Left ventricle myocardium superior (tissue), 1 donor: Measurements from ENCODE around the gene CFAP20DC. TPM values are rescaled to one million over a fixed set of nuclear protein-coding genes. Genes with fewer than 3 reads are reported as not detected.

Source experiments
- ATAC-seq: fragments of 200-7000 bp; cut with Tn5 transposase; one replicate; pipeline ENCODE4 v1.9.1; 2020; ENCODE audit warnings: mild to moderate bottlenecking, moderate library complexity
- DNase-seq: peaks from one replicate; pipeline ENCODE4 v3.0.0-alpha.2; 2020
- intact Hi-C: fragments of 100-400 bp; cut with micrococcal nuclease; formaldehyde crosslinking; loops from one replicate; pipeline ENCODE4 v1.11.0; 2022
- total RNA-seq: library from RNA; stranded (reverse); fragmentation: NEBNext Ultra II Directional; extraction: Animal tissue kit (Norgen Biotek cat#: 25700); gene quantifications from one replicate; pipeline ENCODE4 v1.2.1, GENCODE V29; 2021
- donor health status: DM: no; HTN: yes; CAD: no; lungs with severe emphysema.

CFAP20DC gene
- total RNA-seq, 1 donor from 2014 or later = 0.22 TPM

- no peak for DNase-seq
- no peak for ATAC-seq
- intact Hi-C loops = no loop called here
Observed at GRCh38 chr3:58779934-58780333, 269.9 kb downstream of the CFAP20DC start.

GRCh38 chr3:58776231-58776630, 273.6 kb downstream of the CFAP20DC start:
- ATAC-seq (no peak), DNase-seq (no peak)
- intact Hi-C loops = no loop called here

- intact Hi-C loops = no loop called here
- ATAC-seq (no peak), DNase-seq (no peak)
Observed at GRCh38 chr3:58772462-58772861, 277.4 kb downstream of the CFAP20DC start.

GRCh38 chr3:58769065-58769464, 280.8 kb downstream of the CFAP20DC start:
- DNase-seq = no peak
- ATAC-seq = no peak
- intact Hi-C loops = no loop called here

- DNase-seq (no peak), ATAC-seq (no peak)
- intact Hi-C loops = no loop called here
Observed at GRCh38 chr3:58766587-58767282, 283.1 kb downstream of the CFAP20DC start.

- intact Hi-C loops = no loop called here
- ATAC-seq (no peak), DNase-seq (no peak)
Observed at GRCh38 chr3:58755150-58755549, 294.7 kb downstream of the CFAP20DC start.

- intact Hi-C loops = no loop called here
- no peak for DNase-seq
- no peak for ATAC-seq
Observed at GRCh38 chr3:58754074-58754473, 295.8 kb downstream of the CFAP20DC start.

- ATAC-seq (no peak), DNase-seq (no peak)
- intact Hi-C loops = no loop called here
Observed at GRCh38 chr3:58751882-58752567, 297.8 kb downstream of the CFAP20DC start.

GRCh38 chr3:58751235-58751634, 298.6 kb downstream of the CFAP20DC start:
- no peak for DNase-seq
- ATAC-seq = no peak

GRCh38 chr3:58749948-58750347, 299.9 kb downstream of the CFAP20DC start:
- intact Hi-C loops = no loop called here
- ATAC-seq = no peak
- DNase-seq = no peak

More at GRCh38 chr3:58751235-58751634, 298.6 kb downstream of the CFAP20DC start:
- intact Hi-C loops = no loop called here

GRCh38 chr3:58748024-58748423, 301.8 kb downstream of the CFAP20DC start:
- ATAC-seq = no peak
- intact Hi-C loops = no loop called here
- no peak for DNase-seq

GRCh38 chr3:58746758-58747157, 303.1 kb downstream of the CFAP20DC start:
- DNase-seq = no peak

GRCh38 chr3:58743296-58743695, 306.5 kb downstream of the CFAP20DC start:
- no peak for DNase-seq
- no peak for ATAC-seq
- intact Hi-C loops = no loop called here

More at GRCh38 chr3:58746758-58747157, 303.1 kb downstream of the CFAP20DC start:
- intact Hi-C loops = no loop called here
- no peak for ATAC-seq

GRCh38 chr3:58742239-58742638, 307.6 kb downstream of the CFAP20DC start:
- intact Hi-C loops = no loop called here
- ATAC-seq = no peak

GRCh38 chr3:58737644-58738043, 312.2 kb downstream of the CFAP20DC start:
- intact Hi-C loops = no loop called here
- ATAC-seq = no peak
- no peak for DNase-seq

More at GRCh38 chr3:58742239-58742638, 307.6 kb downstream of the CFAP20DC start:
- DNase-seq = no peak

GRCh38 chr3:58731673-58732072, 318.2 kb downstream of the CFAP20DC start:
- no peak for ATAC-seq
- no peak for DNase-seq
- intact Hi-C loops = no loop called here

GRCh38 chr3:58728723-58729122, 321.1 kb downstream of the CFAP20DC start:
- DNase-seq (no peak), ATAC-seq (no peak)
- intact Hi-C loops = no loop called here

GRCh38 chr3:58725326-58725853, 324.4 kb downstream of the CFAP20DC start:
- ATAC-seq (no peak), DNase-seq (no peak)
- intact Hi-C loops = no loop called here

- DNase-seq = no peak
- ATAC-seq = no peak
- intact Hi-C loops = no loop called here
Observed at GRCh38 chr3:58724336-58724735, 325.5 kb downstream of the CFAP20DC start.

GRCh38 chr3:58723173-58723572, 326.7 kb downstream of the CFAP20DC start:
- no peak for DNase-seq
- intact Hi-C loops = no loop called here

GRCh38 chr3:58722561-58722960, 327.3 kb downstream of the CFAP20DC start:
- DNase-seq = no peak
- no peak for ATAC-seq
- intact Hi-C loops = no loop called here

More at GRCh38 chr3:58723173-58723572, 326.7 kb downstream of the CFAP20DC start:
- no peak for ATAC-seq
